ENCODE results near the gene SASH3.

The SASH3 gene

DNA sequence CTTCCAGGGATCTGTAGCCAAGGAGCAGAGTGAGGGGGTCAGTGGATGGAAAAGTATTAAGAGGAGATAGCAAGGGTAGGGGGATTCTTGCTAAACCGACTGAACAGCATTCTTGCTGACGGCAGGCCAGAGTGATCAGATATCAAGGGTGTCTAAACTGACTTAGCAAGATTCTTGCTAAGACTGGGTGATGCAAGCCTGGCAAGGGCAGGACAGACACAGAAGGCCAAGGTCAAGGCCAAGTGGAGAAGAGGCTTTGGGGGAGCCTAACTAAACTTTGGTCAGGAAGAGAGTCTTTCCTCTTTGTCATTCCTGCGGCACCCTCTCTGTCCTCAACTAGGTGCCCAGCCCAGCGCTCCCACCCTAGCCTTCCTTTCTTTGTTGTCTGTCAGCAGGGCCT lies 40.2 kb upstream of the SASH3 start:
- TF ChIP-seq, protein P1, sequence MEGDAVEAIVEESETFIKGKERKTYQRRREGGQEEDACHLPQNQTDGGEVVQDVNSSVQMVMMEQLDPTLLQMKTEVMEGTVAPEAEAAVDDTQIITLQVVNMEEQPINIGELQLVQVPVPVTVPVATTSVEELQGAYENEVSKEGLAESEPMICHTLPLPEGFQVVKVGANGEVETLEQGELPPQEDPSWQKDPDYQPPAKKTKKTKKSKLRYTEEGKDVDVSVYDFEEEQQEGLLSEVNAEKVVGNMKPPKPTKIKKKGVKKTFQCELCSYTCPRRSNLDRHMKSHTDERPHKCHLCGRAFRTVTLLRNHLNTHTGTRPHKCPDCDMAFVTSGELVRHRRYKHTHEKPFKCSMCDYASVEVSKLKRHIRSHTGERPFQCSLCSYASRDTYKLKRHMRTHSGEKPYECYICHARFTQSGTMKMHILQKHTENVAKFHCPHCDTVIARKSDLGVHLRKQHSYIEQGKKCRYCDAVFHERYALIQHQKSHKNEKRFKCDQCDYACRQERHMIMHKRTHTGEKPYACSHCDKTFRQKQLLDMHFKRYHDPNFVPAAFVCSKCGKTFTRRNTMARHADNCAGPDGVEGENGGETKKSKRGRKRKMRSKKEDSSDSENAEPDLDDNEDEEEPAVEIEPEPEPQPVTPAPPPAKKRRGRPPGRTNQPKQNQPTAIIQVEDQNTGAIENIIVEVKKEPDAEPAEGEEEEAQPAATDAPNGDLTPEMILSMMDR (IDR thresholded peaks at IDR 0.05), result no peak

DNA sequence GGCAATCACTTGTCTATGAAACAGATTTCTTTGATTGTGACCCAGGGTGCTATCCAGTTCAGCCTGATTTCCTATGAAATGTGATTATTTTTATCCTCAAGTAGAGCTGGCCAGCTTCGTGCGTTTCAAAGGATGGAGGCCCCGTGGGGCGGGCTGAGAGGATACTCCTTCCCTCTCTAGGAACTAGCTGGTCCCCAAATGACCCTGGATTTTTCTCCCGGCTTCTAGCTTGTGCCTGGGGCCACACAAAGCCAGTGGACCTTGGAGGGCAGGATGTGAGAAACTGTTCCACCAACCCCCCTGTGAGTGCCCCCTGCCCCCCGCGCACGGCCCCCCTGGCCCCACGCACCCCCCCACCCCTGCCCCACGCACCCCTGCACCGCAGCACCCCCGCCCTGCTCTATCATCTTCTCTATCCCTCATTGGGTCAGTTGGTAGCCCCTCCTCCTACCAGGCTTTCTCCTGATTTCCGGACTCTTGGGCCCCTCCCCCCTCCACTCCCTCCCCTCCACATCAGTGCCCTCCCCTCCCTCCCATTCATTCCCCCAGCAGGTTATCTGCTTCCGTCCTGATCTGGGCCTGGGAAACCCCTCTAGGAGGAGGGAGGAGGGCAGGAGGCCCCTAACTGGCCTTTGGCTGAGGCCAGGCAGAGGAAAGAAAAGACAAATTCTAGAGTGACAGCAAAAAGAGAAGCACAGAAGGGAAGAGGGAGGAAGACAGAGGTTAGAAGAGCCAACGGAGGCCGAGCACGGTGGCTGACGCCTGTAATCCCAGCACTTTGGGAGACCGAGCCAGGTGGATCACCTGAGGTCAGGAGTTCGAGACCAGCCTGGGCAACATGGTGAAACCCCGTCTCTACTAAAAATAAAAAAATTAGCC lies 37.6 kb upstream of the SASH3 start:
- TF ChIP-seq, protein P1 (IDR thresholded peaks at IDR 0.05), result no peak

DNA sequence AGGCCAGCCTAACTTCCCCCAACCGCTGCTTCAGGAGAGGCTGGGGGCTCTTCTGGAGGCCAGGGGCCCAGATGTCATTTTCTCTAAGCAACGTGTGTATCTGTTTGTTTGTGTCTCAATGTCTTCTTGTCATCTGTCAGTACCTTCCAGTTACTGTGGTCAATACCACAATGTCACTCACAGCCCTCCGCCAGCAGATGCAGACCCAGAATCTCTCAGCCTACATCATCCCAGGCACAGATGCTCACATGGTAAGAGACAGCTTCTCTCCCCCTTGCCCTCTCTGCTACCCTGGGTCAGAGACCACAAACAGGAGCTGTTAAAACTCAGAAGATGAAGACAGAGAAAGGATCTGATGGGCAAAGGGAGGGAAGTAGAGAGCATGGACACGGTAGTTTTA lies 35.9 kb upstream of the SASH3 start:
- TF ChIP-seq, protein P1 (IDR thresholded peaks at IDR 0.05), result no peak

DNA sequence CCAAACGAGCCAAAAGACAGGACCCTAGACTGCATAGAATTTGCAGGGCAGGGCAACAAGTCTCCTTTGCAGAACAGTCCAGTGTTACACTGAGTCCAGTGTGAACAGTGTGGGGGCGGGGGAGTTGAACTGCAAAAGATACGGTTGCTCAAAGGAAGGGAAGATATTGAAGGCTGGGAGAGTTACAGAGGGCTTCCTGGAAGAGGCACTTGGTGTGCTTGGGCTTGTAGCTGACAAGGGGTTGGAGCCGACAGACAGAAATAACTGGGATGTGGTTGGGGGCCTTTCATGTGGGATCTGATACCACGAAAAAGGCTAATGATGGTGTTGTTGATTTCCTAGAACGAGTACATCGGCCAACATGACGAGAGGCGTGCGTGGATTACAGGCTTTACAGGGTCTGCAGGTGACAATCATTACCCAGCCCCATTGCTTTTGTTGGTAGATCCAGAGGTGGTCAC lies 34.9 kb upstream of the SASH3 start:
- TF ChIP-seq, protein P1 (IDR thresholded peaks at IDR 0.05), result no peak

DNA sequence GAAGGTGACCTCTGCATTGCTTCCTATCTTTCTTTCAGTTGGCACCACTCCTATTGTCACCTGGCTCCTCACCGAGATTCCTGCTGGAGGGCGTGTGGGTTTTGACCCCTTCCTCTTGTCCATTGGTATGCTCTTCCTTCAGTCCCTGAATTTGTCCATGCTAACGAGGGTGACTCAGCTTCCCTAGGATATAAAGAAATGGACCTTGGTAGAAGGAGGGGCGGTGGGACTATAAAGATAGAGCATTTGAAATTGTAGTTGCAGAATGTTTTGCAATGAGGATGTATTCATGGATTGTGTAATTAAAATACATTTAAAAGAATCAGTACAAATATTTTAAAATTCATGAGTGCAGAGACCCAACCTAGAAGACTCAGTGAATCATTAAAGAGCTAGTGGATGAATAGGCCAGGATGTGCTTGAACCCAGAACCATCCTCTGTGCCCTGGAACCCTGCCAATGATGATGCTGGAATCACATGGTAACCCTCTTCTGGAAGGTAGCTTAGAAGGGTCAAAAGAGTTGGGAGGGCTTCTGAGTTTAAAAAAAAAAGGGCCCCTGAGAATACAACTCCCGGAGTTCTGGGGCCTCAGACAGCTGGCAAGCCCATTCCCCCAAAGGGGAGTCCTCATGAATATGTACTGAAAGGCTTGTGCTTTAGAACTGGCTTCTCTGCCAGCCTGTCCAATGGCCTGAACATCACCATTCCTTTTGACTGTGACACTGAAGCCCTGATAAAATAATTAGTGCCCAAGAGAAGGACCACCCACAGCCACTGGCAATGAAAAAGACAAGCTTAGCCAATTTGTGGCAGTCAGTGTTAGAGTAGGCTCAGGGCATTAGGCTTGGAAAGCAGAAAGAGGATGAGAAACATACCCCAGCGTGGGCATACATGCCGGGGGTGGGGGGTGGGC lies 32.9 kb upstream of the SASH3 start:
- TF ChIP-seq, protein P1 (IDR thresholded peaks at IDR 0.05), result no peak

DNA sequence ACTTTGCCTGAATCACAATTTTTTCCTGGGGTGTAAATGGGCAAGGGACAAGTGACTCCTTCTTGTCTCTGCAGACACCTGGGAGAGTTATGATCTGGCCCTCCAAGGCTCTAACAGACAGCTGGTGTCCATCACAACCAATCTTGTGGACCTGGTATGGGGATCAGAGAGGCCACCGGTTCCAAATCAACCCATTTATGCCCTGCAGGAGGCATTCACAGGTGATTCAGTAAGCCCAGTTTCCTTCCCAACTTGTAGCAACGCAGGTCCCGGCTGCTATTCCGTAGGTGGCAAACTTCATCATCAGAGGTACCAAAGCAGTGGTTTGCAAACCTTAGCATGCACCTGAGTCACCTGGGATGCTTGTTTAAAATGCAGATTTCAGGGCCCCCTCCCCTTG lies 32.2 kb upstream of the SASH3 start:
- TF ChIP-seq, protein P1 (IDR thresholded peaks at IDR 0.05), result no peak

DNA sequence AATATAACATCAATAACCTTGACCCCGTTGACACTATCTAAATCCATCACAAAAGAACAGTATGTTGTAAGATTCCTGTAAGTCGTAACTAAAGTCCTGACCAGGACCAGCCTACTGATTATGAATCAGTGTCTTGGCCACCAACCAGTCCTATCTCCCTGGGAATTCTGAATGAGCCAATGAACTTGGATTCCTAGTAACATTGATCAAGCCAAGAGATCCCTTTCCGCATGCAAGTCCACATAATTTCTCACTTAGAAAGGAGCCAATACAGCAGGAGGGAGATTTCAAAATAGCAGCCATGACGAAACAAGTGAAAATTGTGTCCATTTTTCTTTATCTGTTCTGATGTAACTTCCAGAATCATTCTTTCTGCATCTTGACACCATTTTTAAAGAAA lies 31.4 kb upstream of the SASH3 start:
- TF ChIP-seq, protein P1 (IDR thresholded peaks at IDR 0.05), result no peak
